SK-N-SH (cell line): ENCODE results near the gene WDR7. TPM values are rescaled to one million over a fixed set of nuclear protein-coding genes. Genes with fewer than 3 reads are reported as not detected.

Source experiments
- CTCF ChIA-PET: fragments of 300-600, 350-600 bp; formaldehyde crosslinking; extraction: SDS; loops from one replicate; lab custom pipeline; 2021; lab: Yijun Ruan, JAX
- POLR2A ChIA-PET: fragments of 350-600 bp; sonication (Branson Sonifier 250); formaldehyde crosslinking; extraction: SDS; loops from one replicate; lab custom pipeline; 2020; ENCODE audit warnings: antibody characterized with exemption, inconsistent platforms; lab: Yijun Ruan, JAX
- DNase-seq: peaks from one replicate; pipeline ENCODE4 v3.0.0; 2012
- H2AFZ ChIP-seq: fragments of 200-600 bp; sonication (generic); 2 replicates; pipeline ENCODE4 v1.8.1; 2016; ENCODE audit warnings: antibody characterized with exemption, mild to moderate bottlenecking, low read depth
- H3F3A ChIP-seq: fragments of 200-600 bp; sonication (generic); replicated peaks from 2 replicates; pipeline ENCODE3; 2016; ENCODE audit warnings: antibody characterized with exemption, mild to moderate bottlenecking; ENCODE audit not compliant: insufficient read depth
- H3K27ac ChIP-seq, 2 experiments: fragments of 200-500 bp in 1 of 2; fragments of 200-600 bp in 1 of 2; sonication (Bioruptor generic) in 1 of 2; sonication (generic), shearing (Covaris generic) in 1 of 2; 2 replicates each; pipeline versions ENCODE4 v1.5.1 to v1.6.1; 2014 to 2016; ENCODE audit warnings: low read depth in 2 of 2, inconsistent platforms in 1 of 2, low read length in 1 of 2, mild to moderate bottlenecking in 1 of 2, mixed read lengths in 1 of 2
- H3K27me3 ChIP-seq: fragments of 200-600 bp; sonication (generic), shearing (Covaris generic); 2 replicates; pipeline ENCODE4 v1.6.1; 2016; ENCODE audit warnings: mixed run types; ENCODE audit not compliant: insufficient read depth
- H3K36me3 ChIP-seq, 2 experiments: fragments of 200-500 bp in 1 of 2; fragments of 200-600 bp in 1 of 2; sonication (Bioruptor generic) in 1 of 2; sonication (generic) in 1 of 2; replicated peaks in 1 of 2; 2 replicates each; pipeline versions ENCODE3 to v1.5.1; 2014 to 2016; ENCODE audit warnings: low read length in 1 of 2, mild to moderate bottlenecking in 1 of 2; ENCODE audit not compliant: insufficient read depth in 2 of 2, control insufficient read depth in 1 of 2
- H3K4me1 ChIP-seq, 2 experiments: fragments of 200-500 bp in 1 of 2; fragments of 200-600 bp in 1 of 2; sonication (Bioruptor generic) in 1 of 2; sonication (generic), shearing (Covaris generic) in 1 of 2; 2 replicates each; pipeline versions ENCODE4 v1.5.1 to v1.6.1; 2014 to 2016; ENCODE audit warnings: low read depth in 1 of 2, low read length in 1 of 2, mixed run types in 1 of 2; ENCODE audit not compliant: insufficient read depth in 2 of 2, control insufficient read depth in 1 of 2
- H3K4me2 ChIP-seq: fragments of 200-600 bp; sonication (generic), shearing (Covaris generic); 2 replicates; pipeline ENCODE4 v1.6.1; 2017; ENCODE audit warnings: mixed run types
- H3K4me3 ChIP-seq, 2 experiments: fragments of 200-500 bp in 1 of 2; fragments of 200-600 bp in 1 of 2; sonication (Bioruptor generic) in 1 of 2; sonication (generic), shearing (Covaris generic) in 1 of 2; 2 replicates each; pipeline versions ENCODE4 v1.5.1 to v1.8.1; 2014 to 2016; ENCODE audit warnings: low read depth in 2 of 2, inconsistent platforms in 1 of 2, low read length in 1 of 2, mild to moderate bottlenecking in 1 of 2, mixed read lengths in 1 of 2, moderate library complexity in 1 of 2
- H3K79me2 ChIP-seq: fragments of 200-600 bp; sonication (generic); 2 replicates; pipeline ENCODE4 v1.8.1; 2017; ENCODE audit warnings: mild to moderate bottlenecking; ENCODE audit not compliant: insufficient read depth
- H3K9ac ChIP-seq: fragments of 200-600 bp; sonication (generic); 2 replicates; pipeline ENCODE4 v1.6.1; 2017; ENCODE audit warnings: mixed run types
- H3K9me2 ChIP-seq: fragments of 200-600 bp; sonication (generic); 2 replicates; pipeline ENCODE4 v1.6.1; 2017; ENCODE audit warnings: mixed run types
- H3K9me3 ChIP-seq: fragments of 200-600 bp; sonication (generic); 2 replicates; pipeline ENCODE4 v1.6.1; 2017; ENCODE audit warnings: mixed run types, mild to moderate bottlenecking, moderate library complexity
- H4K20me1 ChIP-seq: fragments of 200-600 bp; sonication (generic); 2 replicates; pipeline ENCODE4 v1.6.1; 2017; ENCODE audit warnings: mild to moderate bottlenecking, mixed run types; ENCODE audit not compliant: insufficient read depth
- CHD2 ChIP-seq: fragments of 150-350 bp; IDR thresholded peaks from 2 replicates; pipeline ENCODE4 v1.6.1; 2018; ENCODE audit warnings: low read length; ENCODE audit not compliant: partially characterized antibody
- CTCF ChIP-seq: fragments of 200-600 bp; sonication (generic); IDR thresholded peaks from 2 replicates; pipeline ENCODE4 v1.6.1; 2017; ENCODE audit warnings: antibody characterized with exemption, mild to moderate bottlenecking, moderate library complexity
- EZH2phosphoT487 ChIP-seq: fragments of 200-600 bp; sonication (generic); IDR thresholded peaks from 2 replicates; pipeline ENCODE4 v1.6.1; 2017; ENCODE audit warnings: low read depth, mixed run types, mild to moderate bottlenecking, antibody characterized with exemption, moderate library complexity, borderline replicate concordance
- FOXJ3 ChIP-seq: sonication (generic); formaldehyde crosslinking; IDR thresholded peaks from 2 replicates; pipeline ENCODE4 v1.5.1; 2020; ENCODE audit warnings: mild to moderate bottlenecking, missing genetic modification reagents
- IRF3 ChIP-seq: fragments of 150-350 bp; IDR thresholded peaks from 2 replicates; pipeline ENCODE4 v1.6.1; 2016; ENCODE audit warnings: mild to moderate bottlenecking, low read depth, low read length
- MAX ChIP-seq: IDR thresholded peaks from 2 replicates; pipeline ENCODE4 v1.4.0; 2012; ENCODE audit warnings: low read depth
- MEF2A ChIP-seq: IDR thresholded peaks from 2 replicates; pipeline ENCODE4 v1.4.0; 2012; ENCODE audit warnings: low read depth, borderline replicate concordance
- MXI1 ChIP-seq: IDR thresholded peaks from 2 replicates; pipeline ENCODE4 v1.6.1; 2012; ENCODE audit warnings: mild to moderate bottlenecking, low read depth, low read length, improper control_type of control experiment
- NFIC ChIP-seq: IDR thresholded peaks from 2 replicates; pipeline ENCODE4 v1.4.0; 2012; ENCODE audit warnings: borderline replicate concordance
- NRF1 ChIP-seq: IDR thresholded peaks from 2 replicates; pipeline ENCODE4 v1.6.1; 2012; ENCODE audit warnings: low read depth, mild to moderate bottlenecking, low read length
- PBX3 ChIP-seq: IDR thresholded peaks from 2 replicates; pipeline ENCODE4; 2012
- POLR2AphosphoS5 ChIP-seq: IDR thresholded peaks from 2 replicates; pipeline ENCODE4 v1.6.1; 2012; ENCODE audit warnings: low read depth, low read length
- RAD21 ChIP-seq: IDR thresholded peaks from 2 replicates; pipeline ENCODE4 v1.6.1; 2012; ENCODE audit warnings: mild to moderate bottlenecking, low read length
- RFX5 ChIP-seq: IDR thresholded peaks from 2 replicates; pipeline ENCODE4 v1.6.1; 2012; ENCODE audit warnings: mild to moderate bottlenecking, improper control_type of control experiment, low read length
- SIN3A ChIP-seq: IDR thresholded peaks from 2 replicates; pipeline ENCODE4 v1.6.1; 2012; ENCODE audit warnings: low read depth, mild to moderate bottlenecking, low read length, moderate library complexity, borderline replicate concordance
- TEAD4 ChIP-seq: IDR thresholded peaks from 2 replicates; pipeline ENCODE4 v1.4.0; 2012; ENCODE audit warnings: mild to moderate bottlenecking, borderline replicate concordance; ENCODE audit not compliant: insufficient read depth
- USF1 ChIP-seq: IDR thresholded peaks from 2 replicates; pipeline ENCODE4 v1.4.0; 2012; ENCODE audit warnings: low read depth, borderline replicate concordance
- YY1 ChIP-seq: IDR thresholded peaks from 2 replicates; pipeline ENCODE4 v1.4.0; 2012; ENCODE audit warnings: low read depth, mild to moderate bottlenecking
- WGBS: methylation state at CpG from one replicate; pipeline ENCODE4 v1.1.6; 2017; ENCODE audit warnings: low lambda C conversion rate; 5-methylcytosine and 5-hydroxymethylcytosine counted together
- polyA plus RNA-seq, 3 experiments: library from polyadenylated mRNA; depleted of rRNA; stranded (reverse); fragments of >200 nt; gene quantifications; 2 replicates each; pipeline ENCODE4 v1.2.3, GENCODE V29; 2012

WDR7 gene
- polyA plus RNA-seq, 1 of the 3 experiments (the other 2 are of a cell fraction): 4.1 TPM

GRCh38 chr18:56659111-56659510 is 8.0 kb downstream of the WDR7 start:
- ChIA-PET CTCF (interaction anchor here (1.2 kb wide), 1 partner anchor 779 kb away, joined by 3 read pairs; no protein-coding TSS in a partner anchor), POLR2A (no interaction called here)
- peaks cover 40% of the 10 kb centered on the region for H3K79me2 ChIP-seq
- H3K4me1 ChIP-seq: no peaks in the 10 kb centered on the region
- WGBS: 94% methylated on average over 4 of the region's 4 CpGs
- H2AFZ ChIP-seq: no peak overlapping the region
- no peaks in the 10 kb centered on the region for H3K36me3 ChIP-seq
- no peaks in the 10 kb centered on the region for H3F3A ChIP-seq
- H3K9ac ChIP-seq: no peak overlapping the region
- no peaks in the 10 kb centered on the region for H4K20me1 ChIP-seq
- no peak for TF ChIP-seq CTCF
- no peak for TF ChIP-seq NFIC
- no peak for TF ChIP-seq NRF1
- no peak for TF ChIP-seq FOXJ3 (CRISPR knock-in tag)
- no peak for TF ChIP-seq EZH2phosphoT487
- no peak for TF ChIP-seq USF1
- no peak for TF ChIP-seq RFX5
- TF ChIP-seq POLR2AphosphoS5: no peak
- no peak for TF ChIP-seq MXI1
- TF ChIP-seq RAD21: no peak
- no peak for TF ChIP-seq IRF3
- no peak for TF ChIP-seq MAX
- TF ChIP-seq MEF2A: no peak
- no peak for TF ChIP-seq YY1
- no peak for TF ChIP-seq CHD2
- no peaks in the 10 kb centered on the region for H3K9me2 ChIP-seq
- no peak overlapping the region for H3K4me2 ChIP-seq
- no peak overlapping the region for H3K27ac ChIP-seq
- no peaks in the 10 kb centered on the region for H3K9me3 ChIP-seq
- no peaks in the 10 kb centered on the region for H3K27me3 ChIP-seq
- H3K4me3 ChIP-seq: no peak overlapping the region
- DNase-seq: no peak

GRCh38 chr18:56660655-56661054 is 9.5 kb downstream of the WDR7 start:
- Histone ChIP-seq H3K4me3 (no peak overlapping the region), H3K27me3 (no peaks in the 10 kb centered on the region), H3F3A (no peaks in the 10 kb centered on the region), H2AFZ (no peak overlapping the region), H3K9ac (no peak overlapping the region), H3K27ac (no peak overlapping the region), H3K9me2 (no peaks in the 10 kb centered on the region), H4K20me1 (no peaks in the 10 kb centered on the region), H3K79me2 (peaks cover 29% of the 10 kb centered on the region), H3K36me3 (no peaks in the 10 kb centered on the region), H3K4me2 (no peak overlapping the region), H3K4me1 (no peaks in the 10 kb centered on the region), H3K9me3 (no peaks in the 10 kb centered on the region)
- POLR2A ChIA-PET: no interaction called here
- no peak for TF ChIP-seq IRF3
- TF ChIP-seq TEAD4: no peak
- TF ChIP-seq PBX3: no peak
- TF ChIP-seq SIN3A: no peak
- TF ChIP-seq MAX: no peak
- CTCF ChIA-PET: no interaction called here
- DNase-seq: no peak
- WGBS: 93% methylated on average over 1 of the region's 1 CpG
